Measurements from ENCODE around the gene ZKSCAN5. TPM values are rescaled to one million over a fixed set of nuclear protein-coding genes. Genes with fewer than 3 reads are reported as not detected.

Gene ZKSCAN5
- total and polyA plus RNA-seq, 3 experiments from 2014 or later = 5.0 to 8.4 (median 8.4) TPM

- Histone ChIP-seq H3K4me3 (ENCODE audit: low read length) (no peak overlapping the region), H3K27ac (ENCODE audit: low read depth, low read length) (no peak overlapping the region), H3K27me3 (ENCODE audit: insufficient read depth, low read length, poor library complexity, severe bottlenecking) (no peaks in the 10 kb centered on the region), H3K36me3 (ENCODE audit: insufficient read depth, low read length) (peaks cover 39% of the 10 kb centered on the region), H3K4me1 (ENCODE audit: insufficient read depth, low read length) (peaks cover 18% of the 10 kb centered on the region), H3K9me3 (ENCODE audit: low read length) (no peaks in the 10 kb centered on the region)
- ChIA-PET POLR2A (no interaction called here), CTCF (no interaction called here)
- Mint-ChIP-seq H3K27me3 (no peaks in the 10 kb centered on the region), H3K4me1 (peaks cover 30 to 56% (median 55%) of the 10 kb centered on the region in 3 donors), H3K27ac (peak overlapping the region in 2 of 8 donors; percentile 27 to 54), H3K9me3 (no peaks in the 10 kb centered on the region), H3K36me3 (peaks cover 0 to 70% (median 4%) of the 10 kb centered on the region in 3 donors), H3K4me3 (peak overlapping the region in 1 of 7 donors; percentile 48)
- DNase-seq = no peak
These were observed 43.2 kb upstream of the ZKSCAN5 start for GRCh38 chr7:99461221-99461620.

- Histone ChIP-seq H3K4me1 (ENCODE audit: insufficient read depth, low read length) (peaks cover 21% of the 10 kb centered on the region), H3K27ac (ENCODE audit: low read depth, low read length) (peak overlapping the region; percentile 84), H3K36me3 (ENCODE audit: insufficient read depth, low read length) (peaks cover 8% of the 10 kb centered on the region), H3K27me3 (ENCODE audit: insufficient read depth, low read length, poor library complexity, severe bottlenecking) (no peaks in the 10 kb centered on the region), H3K9me3 (ENCODE audit: low read length) (no peaks in the 10 kb centered on the region), H3K4me3 (ENCODE audit: low read length) (peak overlapping the region; percentile 92)
- H3K36me3 Mint-ChIP-seq = peaks cover 0 to 29% (median 4%) of the 10 kb centered on the region in 3 donors
- H3K4me3 Mint-ChIP-seq = peak overlapping the region; percentile 93 to 97 (median 95)
- DNase-seq = no peak
- H3K27me3 Mint-ChIP-seq = peaks cover 0 to 3% of the 10 kb centered on the region in 2 donors
- CTCF ChIA-PET = interaction anchor here (0.9 to 1.4 kb wide), 2 partner anchors 27 to 57 kb away, joined by 3 to 4 read pairs; partner anchors contain the start of genes BUD31 and PDAP1
- H3K4me1 Mint-ChIP-seq = peaks cover 23 to 48% (median 38%) of the 10 kb centered on the region in 3 donors
- H3K27ac Mint-ChIP-seq = peak overlapping the region; percentile 76 to 98 (median 92)
- POLR2A ChIA-PET = interaction anchor here (0.6 to 1.8 kb wide), 6 partner anchors 10 to 58 kb away, joined by 3 to 9 read pairs (median 4); partner anchors contain the start of genes BUD31, CPSF4, PTCD1 and ZKSCAN5
- no peaks in the 10 kb centered on the region for H3K9me3 Mint-ChIP-seq
These were observed 39.1 kb upstream of the ZKSCAN5 start for GRCh38 chr7:99465421-99465768.

GRCh38 chr7:99468336-99468918 is 36.0 kb upstream of the ZKSCAN5 start:
- no peak overlapping the region for H3K27ac ChIP-seq (ENCODE audit: low read depth, low read length)
- H3K36me3 Mint-ChIP-seq = peaks cover 0 to 25% (median 4%) of the 10 kb centered on the region in 3 donors
- no peak overlapping the region for H3K4me3 ChIP-seq (ENCODE audit: low read length)
- POLR2A ChIA-PET = no interaction called here
- H3K27me3 Mint-ChIP-seq = peaks cover 0 to 3% of the 10 kb centered on the region in 2 donors
- no peak for DNase-seq
- no peaks in the 10 kb centered on the region for H3K27me3 ChIP-seq (ENCODE audit: insufficient read depth, low read length, poor library complexity, severe bottlenecking)
- H3K4me1 ChIP-seq (ENCODE audit: insufficient read depth, low read length) = peaks cover 16% of the 10 kb centered on the region
- peaks cover 34 to 42% (median 41%) of the 10 kb centered on the region in 3 donors for H3K4me1 Mint-ChIP-seq
- peak overlapping the region in 3 of 7 donors; percentile 41 to 70 (median 64) for H3K4me3 Mint-ChIP-seq
- no peaks in the 10 kb centered on the region for H3K9me3 ChIP-seq (ENCODE audit: low read length)
- CTCF ChIA-PET = interaction anchor here (0.9 kb wide), 1 partner anchor 31 kb away, joined by 3 read pairs; the partner anchor contains the start of gene ZNF394
- peaks cover 4% of the 10 kb centered on the region for H3K36me3 ChIP-seq (ENCODE audit: insufficient read depth, low read length)
- peak overlapping the region in 2 of 8 donors; percentile 23 to 54 for H3K27ac Mint-ChIP-seq
- no peaks in the 10 kb centered on the region for H3K9me3 Mint-ChIP-seq

GRCh38 chr7:99469381-99470065 is 34.9 kb upstream of the ZKSCAN5 start:
- ChIA-PET CTCF (interaction anchor here (0.9 kb wide), 1 partner anchor 30 kb away, joined by 3 read pairs; the partner anchor contains the start of gene ZNF394), POLR2A (no interaction called here)
- Mint-ChIP-seq H3K4me3 (peak overlapping the region in 3 of 7 donors; percentile 38 to 97 (median 73)), H3K9me3 (no peaks in the 10 kb centered on the region), H3K4me1 (peaks cover 30 to 40% (median 35%) of the 10 kb centered on the region in 3 donors), H3K27ac (peak overlapping the region in 2 of 8 donors; percentile 27 to 93), H3K36me3 (peaks cover 0 to 20% (median 0%) of the 10 kb centered on the region in 3 donors), H3K27me3 (peaks cover 0 to 3% of the 10 kb centered on the region in 2 donors)
- peaks cover 22% of the 10 kb centered on the region for H3K4me1 ChIP-seq (ENCODE audit: insufficient read depth, low read length)
- no peaks in the 10 kb centered on the region for H3K27me3 ChIP-seq (ENCODE audit: insufficient read depth, low read length, poor library complexity, severe bottlenecking)
- H3K9me3 ChIP-seq (ENCODE audit: low read length) = no peaks in the 10 kb centered on the region
- no peak overlapping the region for H3K4me3 ChIP-seq (ENCODE audit: low read length)
- H3K36me3 ChIP-seq (ENCODE audit: insufficient read depth, low read length) = no peaks in the 10 kb centered on the region
- H3K27ac ChIP-seq (ENCODE audit: low read depth, low read length) = no peak overlapping the region
- no peak for DNase-seq

- Mint-ChIP-seq H3K27ac (peak within 1 kb of the TSS; percentile 75 to 97 (median 94)), H3K4me1 (peaks cover 25 to 37% (median 27%) of the 10 kb centered on the region in 3 donors), H3K36me3 (peaks cover 0 to 16% (median 0%) of the 10 kb centered on the region in 3 donors)
These were observed 31.7 kb upstream of the ZKSCAN5 start, which contains the start of gene ZNF789 for GRCh38 chr7:99472561-99473314. Gene ZNF789 (plus strand): TSS chr7:99472890. CDS start chr7:99476457, 3,567 bp downstream.

GRCh38 chr7:99473315-99473596 is 31.2 kb upstream of the ZKSCAN5 start:
- Mint-ChIP-seq H3K27me3 (peaks cover 0 to 3% of the 10 kb centered on the region in 2 donors), H3K4me3 (peak overlapping the region; percentile 86 to 97 (median 94)), H3K27ac (peak overlapping the region; percentile 52 to 95 (median 87)), H3K9me3 (no peaks in the 10 kb centered on the region), H3K4me1 (peaks cover 30 to 43% (median 31%) of the 10 kb centered on the region in 3 donors), H3K36me3 (peaks cover 0 to 19% (median 0%) of the 10 kb centered on the region in 3 donors)
- peaks cover 15% of the 10 kb centered on the region for H3K4me1 ChIP-seq (ENCODE audit: insufficient read depth, low read length)
- no peaks in the 10 kb centered on the region for H3K27me3 ChIP-seq (ENCODE audit: insufficient read depth, low read length, poor library complexity, severe bottlenecking)
- H3K27ac ChIP-seq (ENCODE audit: low read depth, low read length) = peak overlapping the region; percentile 78
- ChIA-PET CTCF (interaction anchor here (1.1 to 1.9 kb wide), 2 partner anchors 27 to 32 kb away, joined by 3 to 6 read pairs; partner anchors contain the start of genes ZKSCAN5 and ZNF394), POLR2A (interaction anchor here (1.4 kb wide), 1 partner anchor 26 kb away, joined by 4 read pairs; the partner anchor contains the start of gene ZNF394)
- H3K9me3 ChIP-seq (ENCODE audit: low read length) = no peaks in the 10 kb centered on the region
- H3K4me3 ChIP-seq (ENCODE audit: low read length) = peak overlapping the region; percentile 83
- no peak for DNase-seq
- no peaks in the 10 kb centered on the region for H3K36me3 ChIP-seq (ENCODE audit: insufficient read depth, low read length)

More at GRCh38 chr7:99472561-99473314, 31.7 kb upstream of the ZKSCAN5 start, which contains the start of gene ZNF789:
- Histone ChIP-seq H3K4me3 (ENCODE audit: low read length) (peak within 1 kb of the TSS; percentile 83), H3K36me3 (ENCODE audit: insufficient read depth, low read length) (no peaks in the 10 kb centered on the region), H3K27me3 (ENCODE audit: insufficient read depth, low read length, poor library complexity, severe bottlenecking) (no peaks in the 10 kb centered on the region), H3K27ac (ENCODE audit: low read depth, low read length) (peak within 1 kb of the TSS; percentile 78), H3K4me1 (ENCODE audit: insufficient read depth, low read length) (peaks cover 10% of the 10 kb centered on the region), H3K9me3 (ENCODE audit: low read length) (no peaks in the 10 kb centered on the region)
- H3K4me3 Mint-ChIP-seq = peak within 1 kb of the TSS; percentile 86 to 97 (median 94)
- H3K27me3 Mint-ChIP-seq = peaks cover 0 to 3% of the 10 kb centered on the region in 2 donors
- ChIA-PET POLR2A (no interaction called here), CTCF (interaction anchor here (0.9 to 1.9 kb wide), 3 partner anchors 28 to 101 kb away, joined by 3 to 6 read pairs (median 3); partner anchors contain the start of genes ZKSCAN5 and ZNF394)
- no peaks in the 10 kb centered on the region for H3K9me3 Mint-ChIP-seq
- peak; percentile 92 to 98 (median 98) for DNase-seq

- Mint-ChIP-seq H3K9me3 (no peaks in the 10 kb centered on the region), H3K4me1 (peaks cover 36 to 53% (median 38%) of the 10 kb centered on the region in 3 donors), H3K36me3 (peaks cover 0 to 37% (median 0%) of the 10 kb centered on the region in 3 donors), H3K27ac (peak overlapping the region in 3 of 8 donors; percentile 25 to 68 (median 50)), H3K27me3 (no peaks in the 10 kb centered on the region), H3K4me3 (no peak overlapping the region)
- ChIA-PET POLR2A (interaction anchor here (0.6 to 1.4 kb wide), 2 partner anchors 29 to 85 kb away, joined by 3 to 8 read pairs; partner anchors contain the start of gene ZKSCAN5), CTCF (interaction anchor here (0.9 kb wide), 1 partner anchor 12 kb away, joined by 3 read pairs; no protein-coding TSS in a partner anchor)
- no peak overlapping the region for H3K27ac ChIP-seq (ENCODE audit: low read depth, low read length)
- no peak overlapping the region for H3K4me3 ChIP-seq (ENCODE audit: low read length)
- no peaks in the 10 kb centered on the region for H3K9me3 ChIP-seq (ENCODE audit: low read length)
- H3K36me3 ChIP-seq (ENCODE audit: insufficient read depth, low read length) = peaks cover 8% of the 10 kb centered on the region
- no peaks in the 10 kb centered on the region for H3K27me3 ChIP-seq (ENCODE audit: insufficient read depth, low read length, poor library complexity, severe bottlenecking)
- H3K4me1 ChIP-seq (ENCODE audit: insufficient read depth, low read length) = peaks cover 27% of the 10 kb centered on the region
- no peak for DNase-seq
These were observed 28.4 kb upstream of the ZKSCAN5 start for GRCh38 chr7:99476107-99476506.

All from CD8-positive, alpha-beta memory T cell (primary cell).